Measurements from ENCODE around the gene RAD18. TPM values are rescaled to one million over a fixed set of nuclear protein-coding genes. Genes with fewer than 3 reads are reported as not detected.

RAD18 gene
- total RNA-seq, 4 donors from 2014 or later, result 2.5 to 11.0 (median 7.1) TPM

DNA sequence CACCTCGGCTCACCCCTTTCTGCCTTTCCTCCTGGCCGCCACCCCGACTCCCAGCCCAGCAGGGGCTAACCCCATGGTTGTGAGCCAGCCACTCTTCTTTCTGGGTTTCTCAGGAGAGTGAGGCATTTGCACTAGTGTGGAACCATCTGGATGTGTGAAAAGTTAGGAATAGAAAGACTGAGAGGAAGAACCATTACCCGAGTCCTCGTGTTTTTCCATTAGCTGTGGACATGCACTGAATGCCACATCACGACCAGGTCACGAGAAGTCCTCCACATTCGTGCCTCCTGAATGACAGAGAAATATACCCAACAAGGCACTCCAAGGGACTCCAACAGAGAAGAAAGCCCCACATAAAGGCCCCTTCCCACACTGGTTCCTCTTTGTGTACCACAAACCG, 18.0 kb upstream of the RAD18 start:
- peaks cover 0 to 12% (median 0%) of the 10 kb centered on the region in 3 donors for H3K9me3 ChIP-seq
- 81 to 82% methylated on average over 9 of the region's 9 CpGs for WGBS, 2 donors
- H3K36me3 ChIP-seq, result peaks cover 0 to 11% (median 0%) of the 10 kb centered on the region in 3 donors
- DNase-seq, result no peak
- no peak overlapping the region for H3K27ac ChIP-seq
- no peak overlapping the region for H3K4me3 ChIP-seq
- TF ChIP-seq, protein P1, sequence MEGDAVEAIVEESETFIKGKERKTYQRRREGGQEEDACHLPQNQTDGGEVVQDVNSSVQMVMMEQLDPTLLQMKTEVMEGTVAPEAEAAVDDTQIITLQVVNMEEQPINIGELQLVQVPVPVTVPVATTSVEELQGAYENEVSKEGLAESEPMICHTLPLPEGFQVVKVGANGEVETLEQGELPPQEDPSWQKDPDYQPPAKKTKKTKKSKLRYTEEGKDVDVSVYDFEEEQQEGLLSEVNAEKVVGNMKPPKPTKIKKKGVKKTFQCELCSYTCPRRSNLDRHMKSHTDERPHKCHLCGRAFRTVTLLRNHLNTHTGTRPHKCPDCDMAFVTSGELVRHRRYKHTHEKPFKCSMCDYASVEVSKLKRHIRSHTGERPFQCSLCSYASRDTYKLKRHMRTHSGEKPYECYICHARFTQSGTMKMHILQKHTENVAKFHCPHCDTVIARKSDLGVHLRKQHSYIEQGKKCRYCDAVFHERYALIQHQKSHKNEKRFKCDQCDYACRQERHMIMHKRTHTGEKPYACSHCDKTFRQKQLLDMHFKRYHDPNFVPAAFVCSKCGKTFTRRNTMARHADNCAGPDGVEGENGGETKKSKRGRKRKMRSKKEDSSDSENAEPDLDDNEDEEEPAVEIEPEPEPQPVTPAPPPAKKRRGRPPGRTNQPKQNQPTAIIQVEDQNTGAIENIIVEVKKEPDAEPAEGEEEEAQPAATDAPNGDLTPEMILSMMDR (IDR thresholded peaks at IDR 0.05), result no peak
- no peak for TF ChIP-seq POLR2A (IDR thresholded peaks at IDR 0.05)
- H3K4me1 ChIP-seq, result no peaks in the 10 kb centered on the region
- peaks cover 0 to 42% (median 0%) of the 10 kb centered on the region in 4 donors for H3K27me3 ChIP-seq
- intact Hi-C loops (cut with DNase I), result no loop called here

DNA sequence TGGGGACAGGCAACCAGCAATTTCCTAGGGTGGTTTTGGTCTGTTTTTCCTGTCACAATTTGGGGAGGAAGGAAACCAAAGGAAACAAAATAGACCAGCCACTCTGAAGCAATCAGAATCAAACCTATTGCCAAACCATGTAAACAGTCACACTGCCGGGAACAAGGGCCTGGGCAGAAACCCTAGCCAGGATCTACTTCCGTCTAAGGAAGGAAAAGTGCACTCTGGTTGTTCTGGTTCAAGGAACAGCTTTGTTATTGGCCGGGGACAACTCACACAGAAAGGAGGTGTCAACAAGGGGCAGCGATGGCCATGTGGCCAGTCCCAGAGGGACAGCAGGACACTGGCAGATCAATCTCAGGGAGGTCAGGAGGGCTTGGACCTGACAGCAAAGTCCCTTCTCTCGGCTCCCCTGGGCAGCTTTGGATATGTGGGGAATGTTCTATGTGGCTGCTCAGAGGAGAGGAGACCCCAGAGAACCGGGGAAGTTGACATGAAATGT, 17.5 kb upstream of the RAD18 start:
- Histone ChIP-seq H3K27ac (no peak overlapping the region), H3K4me1 (no peaks in the 10 kb centered on the region), H3K27me3 (peaks cover 0 to 47% (median 0%) of the 10 kb centered on the region in 4 donors), H3K36me3 (peaks cover 0 to 11% (median 0%) of the 10 kb centered on the region in 3 donors), H3K4me3 (no peak overlapping the region), H3K9me3 (peaks cover 0 to 12% (median 0%) of the 10 kb centered on the region in 3 donors)
- intact Hi-C loops (cut with DNase I), result no loop called here
- no peak for DNase-seq
- 38 to 50% methylated on average over 4 to 5 of the region's 6 CpGs for WGBS, 2 donors
- TF ChIP-seq, protein P1 (IDR thresholded peaks at IDR 0.05), result no peak
- TF ChIP-seq POLR2A (IDR thresholded peaks at IDR 0.05), result no peak

DNA sequence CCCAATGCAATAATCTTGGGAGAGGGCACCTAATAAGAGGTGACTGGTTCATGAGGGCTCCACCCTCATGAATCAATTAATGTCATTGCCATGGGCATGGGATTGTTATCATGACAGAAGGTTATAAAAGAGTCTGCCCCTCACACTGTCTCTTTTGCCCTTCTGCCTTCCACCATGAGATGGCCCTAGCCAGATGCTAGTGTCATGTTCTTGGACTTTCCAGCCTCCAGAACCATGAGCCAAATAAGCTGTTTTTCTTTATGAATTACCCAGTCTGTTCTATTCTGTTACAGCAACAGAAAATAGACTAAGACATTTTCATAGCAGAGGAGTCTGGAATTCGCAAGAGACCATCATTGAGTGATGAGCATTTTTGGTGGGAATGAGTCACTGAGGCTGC, 16.0 kb upstream of the RAD18 start:
- H3K27me3 ChIP-seq, result peaks cover 0 to 55% (median 0%) of the 10 kb centered on the region in 4 donors
- H3K36me3 ChIP-seq, result no peaks in the 10 kb centered on the region
- no peak for DNase-seq
- peaks cover 0 to 12% (median 0%) of the 10 kb centered on the region in 3 donors for H3K9me3 ChIP-seq
- no peak overlapping the region for H3K4me3 ChIP-seq
- TF ChIP-seq, protein P1 (IDR thresholded peaks at IDR 0.05), result no peak
- TF ChIP-seq POLR2A (IDR thresholded peaks at IDR 0.05), result no peak
- 93 to 100% methylated on average over 1 of the region's 1 CpG for WGBS, 2 donors
- no peaks in the 10 kb centered on the region for H3K4me1 ChIP-seq
- intact Hi-C loops (cut with DNase I), result no loop called here
- H3K27ac ChIP-seq, result no peak overlapping the region

DNA sequence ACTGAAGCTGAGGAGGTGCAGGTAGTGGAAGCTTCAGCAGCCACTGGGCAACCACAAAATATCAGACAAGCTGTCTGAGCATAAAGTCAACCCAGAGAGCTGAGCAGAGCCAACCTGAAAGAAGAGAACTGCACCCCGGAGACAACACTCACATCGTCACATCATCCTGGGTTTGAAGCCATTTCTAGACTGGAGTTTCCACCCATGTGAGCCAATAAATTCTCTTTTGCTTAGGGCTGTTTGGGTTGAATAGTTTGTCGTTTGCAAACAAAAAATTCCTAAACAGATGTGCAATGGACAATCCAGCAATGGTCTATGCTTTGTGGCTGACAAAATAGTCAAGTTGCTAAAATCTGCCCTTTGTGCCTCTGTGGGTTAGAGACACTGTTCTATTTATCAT, 15.3 kb upstream of the RAD18 start:
- Histone ChIP-seq H3K9me3 (peaks cover 0 to 12% (median 0%) of the 10 kb centered on the region in 3 donors), H3K27me3 (peaks cover 0 to 55% (median 0%) of the 10 kb centered on the region in 4 donors), H3K4me1 (no peaks in the 10 kb centered on the region), H3K4me3 (no peak overlapping the region), H3K27ac (no peak overlapping the region), H3K36me3 (no peaks in the 10 kb centered on the region)
- intact Hi-C loops (cut with DNase I), result no loop called here
- DNase-seq, result no peak
- 39 to 74% methylated on average over 3 of the region's 3 CpGs for WGBS, 2 donors
- no peak for TF ChIP-seq POLR2A (IDR thresholded peaks at IDR 0.05)
- TF ChIP-seq, protein P1 (IDR thresholded peaks at IDR 0.05), result no peak

DNA sequence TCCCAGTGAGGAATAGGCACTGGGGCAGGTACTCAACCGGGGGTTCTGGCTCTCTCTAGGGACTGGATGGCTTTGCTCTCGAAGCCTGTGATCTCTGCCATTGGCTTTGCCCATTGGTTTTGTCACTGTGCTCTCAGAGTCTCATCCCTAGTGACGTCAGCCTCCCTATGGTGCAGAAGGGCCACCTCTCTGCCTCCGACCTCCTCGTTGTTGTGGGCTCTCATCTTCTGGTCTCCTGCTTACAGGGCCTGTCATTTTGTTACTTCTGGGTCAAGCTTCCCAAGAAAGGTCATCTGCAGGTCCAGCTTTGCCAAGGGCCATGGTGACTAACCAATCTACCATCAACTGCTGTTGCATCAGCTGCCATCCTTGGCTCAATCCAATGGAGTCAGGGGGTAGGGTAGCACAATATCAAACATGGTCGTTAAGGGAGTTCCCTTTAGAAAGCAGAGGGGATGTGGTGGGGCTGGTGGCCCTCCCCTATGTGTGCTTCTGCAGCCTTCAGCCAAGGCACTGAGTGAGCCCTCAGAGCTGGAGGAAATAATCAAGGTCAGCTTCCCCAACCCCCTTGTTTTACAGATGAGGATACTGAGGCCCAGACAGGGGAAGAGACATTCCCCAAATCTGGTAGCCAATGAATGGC, 13.4 kb upstream of the RAD18 start:
- intact Hi-C loops (cut with DNase I), result no loop called here
- 61 to 90% methylated on average over 6 of the region's 6 CpGs for WGBS, 2 donors
- Histone ChIP-seq H3K9me3 (peaks cover 0 to 12% (median 0%) of the 10 kb centered on the region in 3 donors), H3K4me1 (no peaks in the 10 kb centered on the region), H3K27ac (no peak overlapping the region), H3K27me3 (peaks cover 0 to 57% (median 0%) of the 10 kb centered on the region in 4 donors), H3K4me3 (no peak overlapping the region), H3K36me3 (no peaks in the 10 kb centered on the region)
- no peak for DNase-seq
- TF ChIP-seq, protein P1 (IDR thresholded peaks at IDR 0.05), result no peak
- TF ChIP-seq POLR2A (IDR thresholded peaks at IDR 0.05), result no peak
